ENCODE data around the gene RAB28. TPM values are rescaled to one million over a fixed set of nuclear protein-coding genes. Genes with fewer than 3 reads are reported as not detected.

RAB28 gene
- total RNA-seq, 1 donor from 2014 or later: 16.0 TPM

DNA sequence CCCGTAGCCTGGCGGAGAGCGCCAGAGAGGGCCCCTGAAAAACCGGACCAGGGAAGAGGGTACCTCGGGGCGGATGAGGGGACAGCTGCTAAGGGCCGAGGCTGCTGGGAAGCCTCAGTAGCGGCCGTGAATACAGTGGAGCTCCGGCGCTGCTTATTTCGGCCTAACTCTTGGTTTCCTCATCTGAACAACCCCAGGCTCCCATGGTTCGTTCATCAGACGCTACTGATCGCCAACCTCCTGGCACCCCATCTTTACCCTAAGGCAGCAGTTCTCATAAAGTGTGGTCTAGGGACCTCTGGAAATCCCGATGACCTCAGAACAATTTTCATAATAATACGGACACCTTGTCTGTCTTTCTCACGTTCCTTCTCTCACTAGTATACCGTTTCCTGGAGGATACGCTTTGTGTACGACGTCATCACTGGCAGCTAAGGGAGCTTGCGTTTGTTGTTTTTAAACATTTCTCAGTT, 645 bp upstream of the RAB28 start:
- DNase-seq (ENCODE audit: low read depth): no peak
- TF ChIP-seq, protein P1, sequence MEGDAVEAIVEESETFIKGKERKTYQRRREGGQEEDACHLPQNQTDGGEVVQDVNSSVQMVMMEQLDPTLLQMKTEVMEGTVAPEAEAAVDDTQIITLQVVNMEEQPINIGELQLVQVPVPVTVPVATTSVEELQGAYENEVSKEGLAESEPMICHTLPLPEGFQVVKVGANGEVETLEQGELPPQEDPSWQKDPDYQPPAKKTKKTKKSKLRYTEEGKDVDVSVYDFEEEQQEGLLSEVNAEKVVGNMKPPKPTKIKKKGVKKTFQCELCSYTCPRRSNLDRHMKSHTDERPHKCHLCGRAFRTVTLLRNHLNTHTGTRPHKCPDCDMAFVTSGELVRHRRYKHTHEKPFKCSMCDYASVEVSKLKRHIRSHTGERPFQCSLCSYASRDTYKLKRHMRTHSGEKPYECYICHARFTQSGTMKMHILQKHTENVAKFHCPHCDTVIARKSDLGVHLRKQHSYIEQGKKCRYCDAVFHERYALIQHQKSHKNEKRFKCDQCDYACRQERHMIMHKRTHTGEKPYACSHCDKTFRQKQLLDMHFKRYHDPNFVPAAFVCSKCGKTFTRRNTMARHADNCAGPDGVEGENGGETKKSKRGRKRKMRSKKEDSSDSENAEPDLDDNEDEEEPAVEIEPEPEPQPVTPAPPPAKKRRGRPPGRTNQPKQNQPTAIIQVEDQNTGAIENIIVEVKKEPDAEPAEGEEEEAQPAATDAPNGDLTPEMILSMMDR (conservative IDR thresholded peaks at IDR 0.05; ENCODE audit: low read depth, low read length): no peak
- peak overlapping the region; percentile 77 for H3K4me3 ChIP-seq (ENCODE audit: low read depth, low read length)

GRCh38 chr4:13483768-13484121, 395 bp downstream of the RAB28 start:
- TF ChIP-seq, protein P1 (conservative IDR thresholded peaks at IDR 0.05; ENCODE audit: low read depth, low read length): no peak
- peak overlapping the region; percentile 77 for H3K4me3 ChIP-seq (ENCODE audit: low read depth, low read length)
- DNase-seq (ENCODE audit: low read depth): no peak

- TF ChIP-seq, protein P1 (conservative IDR thresholded peaks at IDR 0.05; ENCODE audit: low read depth, low read length): no peak
- no peak for DNase-seq (ENCODE audit: low read depth)
- H3K4me3 ChIP-seq (ENCODE audit: low read depth, low read length): peak overlapping the region; percentile 77
Observed at GRCh38 chr4:13483136-13483767, 888 bp downstream of the RAB28 start.

- DNase-seq (ENCODE audit: low read depth): no peak
- TF ChIP-seq, protein P1 (conservative IDR thresholded peaks at IDR 0.05; ENCODE audit: low read depth, low read length): no peak
- no peak overlapping the region for H3K4me3 ChIP-seq (ENCODE audit: low read depth, low read length)
Observed at GRCh38 chr4:13481569-13481968, 2.6 kb downstream of the RAB28 start.

- TF ChIP-seq, protein P1 (conservative IDR thresholded peaks at IDR 0.05; ENCODE audit: low read depth, low read length): no peak
- no peak overlapping the region for H3K4me3 ChIP-seq (ENCODE audit: low read depth, low read length)
- DNase-seq (ENCODE audit: low read depth): no peak
Observed at GRCh38 chr4:13478707-13479106, 5.4 kb downstream of the RAB28 start.

- no peak for DNase-seq (ENCODE audit: low read depth)
- TF ChIP-seq, protein P1 (conservative IDR thresholded peaks at IDR 0.05; ENCODE audit: low read depth, low read length): no peak
- no peak overlapping the region for H3K4me3 ChIP-seq (ENCODE audit: low read depth, low read length)
Observed at GRCh38 chr4:13478131-13478530, 6.0 kb downstream of the RAB28 start.

- TF ChIP-seq, protein P1 (conservative IDR thresholded peaks at IDR 0.05; ENCODE audit: low read depth, low read length): no peak
- no peak for DNase-seq (ENCODE audit: low read depth)
- H3K4me3 ChIP-seq (ENCODE audit: low read depth, low read length): no peak overlapping the region
Observed at GRCh38 chr4:13476915-13477314, 7.2 kb downstream of the RAB28 start.
